ENCODE data around the gene PLCL1. TPM values are rescaled to one million over a fixed set of nuclear protein-coding genes. Genes with fewer than 3 reads are reported as not detected.

PLCL1 gene
- total RNA-seq (10 to 100 TPM; 11.6 to 14.8 TPM), polyA plus RNA-seq (10 to 100 TPM in 1 of 2 donors, 1 to 10 TPM in 1; 5.1 to 15.7 TPM)
- long read RNA-seq, donor 1, full-length matches to known transcripts = 1 of 21 reads
- long read RNA-seq, donor 1, partial matches to known transcripts = 1 of 21 reads
- long read RNA-seq, donor 1, other reads (novel, unspliced or antisense) = 19 of 21 reads
- long read RNA-seq, donor 2, full-length matches to known transcripts = 3 of 14 reads
- long read RNA-seq, donor 2, partial matches to known transcripts = 0 of 14 reads
- long read RNA-seq, donor 2, other reads (novel, unspliced or antisense) = 11 of 14 reads

- Histone ChIP-seq H3K36me3 (ENCODE audit: control insufficient read depth in 1 of 2, insufficient read depth in 2 of 2, low read length in 1 of 2) (no peaks in the 10 kb centered on the region), H3K27ac (ENCODE audit: low read depth in 1 of 2, low read length in 2 of 2) (peak within 1 kb of the TSS; percentile 1 to 37), H3K9me3 (ENCODE audit: control insufficient read depth, low read length) (no peaks in the 10 kb centered on the region), H3K4me1 (ENCODE audit: control insufficient read depth in 1 of 2, insufficient read depth in 2 of 2, low read length in 2 of 2) (peaks cover 0 to 8% of the 10 kb centered on the region in 2 donors), H3K27me3 (ENCODE audit: control insufficient read depth in 1 of 2, insufficient read depth in 2 of 2, low read length in 1 of 2) (no peaks in the 10 kb centered on the region), H3K4me3 (ENCODE audit: low read length in 2 of 2) (peak within 1 kb of the TSS; percentile 62 to 99)
- DNase-seq (peak; percentile 96 to 97), ATAC-seq (ENCODE audit: low FRiP score) (peak; percentile 94)
- intact Hi-C loops (cut with DNase I) = loop anchor here (2.0 to 10.0 kb wide), 3 partner anchors 171 to 493 kb away; no protein-coding TSS in a partner anchor
- WGBS, 2 donors = 0% methylated on average over 36 to 50 of the region's 50 CpGs
Observed at GRCh38 chr2:197804049-197804757, at the start of gene PLCL1. TSS of gene PLCL1 (plus strand) at chr2:197804593.

- intact Hi-C loops (cut with DNase I) = no loop called here
- H3K36me3 ChIP-seq (ENCODE audit: control insufficient read depth in 1 of 2, insufficient read depth in 2 of 2, low read length in 1 of 2) = no peaks in the 10 kb centered on the region
- H3K27me3 ChIP-seq (ENCODE audit: control insufficient read depth in 1 of 2, insufficient read depth in 2 of 2, low read length in 1 of 2) = no peaks in the 10 kb centered on the region
- ATAC-seq (ENCODE audit: low FRiP score) (no peak), DNase-seq (no peak)
- H3K27ac ChIP-seq (ENCODE audit: low read depth in 1 of 2, low read length in 2 of 2) = no peak overlapping the region
- WGBS, 2 donors = 65 to 74% methylated on average over 4 of the region's 4 CpGs
- peaks cover 4% of the 10 kb centered on the region for H3K9me3 ChIP-seq (ENCODE audit: control insufficient read depth, low read length)
- no peak overlapping the region for H3K4me3 ChIP-seq (ENCODE audit: low read length in 2 of 2)
- no peaks in the 10 kb centered on the region for H3K4me1 ChIP-seq (ENCODE audit: control insufficient read depth in 1 of 2, insufficient read depth in 2 of 2, low read length in 2 of 2)
Observed at GRCh38 chr2:197759013-197759412, 45.4 kb upstream of the PLCL1 start.

- no peak overlapping the region for H3K4me3 ChIP-seq (ENCODE audit: low read length in 2 of 2)
- intact Hi-C loops (cut with DNase I) = no loop called here
- 76 to 78% methylated on average over 11 of the region's 11 CpGs for WGBS, 2 donors
- no peaks in the 10 kb centered on the region for H3K4me1 ChIP-seq (ENCODE audit: control insufficient read depth in 1 of 2, insufficient read depth in 2 of 2, low read length in 2 of 2)
- ATAC-seq (ENCODE audit: low FRiP score) (no peak), DNase-seq (no peak)
- H3K9me3 ChIP-seq (ENCODE audit: control insufficient read depth, low read length) = peaks cover 4% of the 10 kb centered on the region
- no peak overlapping the region for H3K27ac ChIP-seq (ENCODE audit: low read depth in 1 of 2, low read length in 2 of 2)
- H3K27me3 ChIP-seq (ENCODE audit: control insufficient read depth in 1 of 2, insufficient read depth in 2 of 2, low read length in 1 of 2) = no peaks in the 10 kb centered on the region
- H3K36me3 ChIP-seq (ENCODE audit: control insufficient read depth in 1 of 2, insufficient read depth in 2 of 2, low read length in 1 of 2) = no peaks in the 10 kb centered on the region
Observed at GRCh38 chr2:197759625-197760292, 44.6 kb upstream of the PLCL1 start.

GRCh38 chr2:197760293-197760657, 44.1 kb upstream of the PLCL1 start:
- intact Hi-C loops (cut with DNase I) = no loop called here
- Histone ChIP-seq H3K4me1 (ENCODE audit: control insufficient read depth in 1 of 2, insufficient read depth in 2 of 2, low read length in 2 of 2) (no peaks in the 10 kb centered on the region), H3K9me3 (ENCODE audit: control insufficient read depth, low read length) (peaks cover 4% of the 10 kb centered on the region), H3K27ac (ENCODE audit: low read depth in 1 of 2, low read length in 2 of 2) (no peak overlapping the region), H3K4me3 (ENCODE audit: low read length in 2 of 2) (no peak overlapping the region), H3K36me3 (ENCODE audit: control insufficient read depth in 1 of 2, insufficient read depth in 2 of 2, low read length in 1 of 2) (no peaks in the 10 kb centered on the region), H3K27me3 (ENCODE audit: control insufficient read depth in 1 of 2, insufficient read depth in 2 of 2, low read length in 1 of 2) (no peaks in the 10 kb centered on the region)
- 88 to 95% methylated on average over 3 of the region's 3 CpGs for WGBS, 2 donors
- ATAC-seq (ENCODE audit: low FRiP score) (no peak), DNase-seq (no peak)

DNA sequence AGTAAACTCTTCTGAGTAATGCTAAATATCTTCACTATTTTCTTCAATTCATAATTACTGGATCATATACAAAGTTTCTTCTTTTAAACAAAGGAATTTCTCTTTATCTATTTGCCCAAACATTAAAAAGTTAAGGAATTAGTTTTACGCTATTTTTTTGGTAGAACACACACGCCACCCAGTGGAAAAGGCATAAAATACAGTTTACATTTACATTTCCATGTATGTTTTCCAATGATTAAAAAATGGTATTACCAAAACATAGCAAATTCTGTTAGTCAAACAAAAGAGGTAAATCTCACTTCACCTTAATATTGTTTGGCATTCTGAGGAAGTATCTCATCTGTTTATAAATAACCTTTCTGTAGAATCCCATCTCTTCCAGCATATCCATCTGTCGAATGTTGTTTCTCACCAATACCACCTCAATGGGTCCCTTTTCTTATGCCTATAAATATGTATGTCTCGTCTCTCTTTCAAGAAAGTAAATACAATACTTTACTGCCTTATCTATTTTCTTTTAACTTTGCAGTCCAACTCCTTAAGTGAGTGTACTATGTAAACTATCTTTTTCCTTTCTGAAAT, 26.5 kb upstream of the PLCL1 start:
- H3K9me3 ChIP-seq (ENCODE audit: control insufficient read depth, low read length) = no peaks in the 10 kb centered on the region
- H3K4me1 ChIP-seq (ENCODE audit: control insufficient read depth in 1 of 2, insufficient read depth in 2 of 2, low read length in 2 of 2) = no peaks in the 10 kb centered on the region
- H3K4me3 ChIP-seq (ENCODE audit: low read length in 2 of 2) = no peak overlapping the region
- intact Hi-C loops (cut with DNase I) = loop anchor here (2.0 to 10.0 kb wide), 3 partner anchors 69 to 353 kb away; partner anchors contain the start of gene MOB4 (in 1 of the 2)
- WGBS, 2 donors = 18 to 20% methylated on average over 4 of the region's 4 CpGs
- ATAC-seq (ENCODE audit: low FRiP score) (no peak), DNase-seq (no peak)
- no peaks in the 10 kb centered on the region for H3K36me3 ChIP-seq (ENCODE audit: control insufficient read depth in 1 of 2, insufficient read depth in 2 of 2, low read length in 1 of 2)
- H3K27me3 ChIP-seq (ENCODE audit: control insufficient read depth in 1 of 2, insufficient read depth in 2 of 2, low read length in 1 of 2) = no peaks in the 10 kb centered on the region
- no peak overlapping the region for H3K27ac ChIP-seq (ENCODE audit: low read depth in 1 of 2, low read length in 2 of 2)

GRCh38 chr2:197779261-197779660, 25.1 kb upstream of the PLCL1 start:
- Histone ChIP-seq H3K9me3 (ENCODE audit: control insufficient read depth, low read length) (no peaks in the 10 kb centered on the region), H3K27me3 (ENCODE audit: control insufficient read depth in 1 of 2, insufficient read depth in 2 of 2, low read length in 1 of 2) (no peaks in the 10 kb centered on the region), H3K27ac (ENCODE audit: low read depth in 1 of 2, low read length in 2 of 2) (no peak overlapping the region), H3K36me3 (ENCODE audit: control insufficient read depth in 1 of 2, insufficient read depth in 2 of 2, low read length in 1 of 2) (no peaks in the 10 kb centered on the region), H3K4me1 (ENCODE audit: control insufficient read depth in 1 of 2, insufficient read depth in 2 of 2, low read length in 2 of 2) (no peaks in the 10 kb centered on the region), H3K4me3 (ENCODE audit: low read length in 2 of 2) (no peak overlapping the region)
- DNase-seq = no peak
- intact Hi-C loops (cut with DNase I) = loop anchor here (10.0 kb wide), 2 partner anchors 264 to 354 kb away; partner anchors contain the start of gene MOB4 (in 1 of the 2)
- no peak for ATAC-seq (ENCODE audit: low FRiP score)

DNA sequence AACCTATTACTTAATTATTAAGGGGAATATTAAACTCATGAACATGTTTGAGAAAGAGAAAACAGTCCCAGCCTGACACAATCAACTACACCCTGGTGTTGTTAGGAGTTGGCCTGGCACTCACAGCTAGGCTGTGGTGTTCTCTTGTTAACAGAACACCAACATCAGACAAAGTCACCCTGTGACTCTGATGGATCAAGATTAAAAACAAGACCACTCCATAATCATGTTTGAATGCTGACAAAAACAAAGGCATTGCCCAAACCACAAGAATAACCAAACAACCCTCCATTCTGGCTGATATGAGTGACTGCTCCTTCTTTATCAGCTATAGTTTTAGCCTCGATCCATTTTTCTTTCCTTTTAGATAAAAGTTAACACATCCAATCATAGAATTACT, 22.3 kb upstream of the PLCL1 start:
- WGBS, 2 donors = 25 to 34% methylated on average over 1 of the region's 1 CpG
- DNase-seq (no peak), ATAC-seq (ENCODE audit: low FRiP score) (no peak)
- no peaks in the 10 kb centered on the region for H3K9me3 ChIP-seq (ENCODE audit: control insufficient read depth, low read length)
- intact Hi-C loops (cut with DNase I) = no loop called here
- H3K36me3 ChIP-seq (ENCODE audit: control insufficient read depth in 1 of 2, insufficient read depth in 2 of 2, low read length in 1 of 2) = no peaks in the 10 kb centered on the region
- no peaks in the 10 kb centered on the region for H3K27me3 ChIP-seq (ENCODE audit: control insufficient read depth in 1 of 2, insufficient read depth in 2 of 2, low read length in 1 of 2)
- no peak overlapping the region for H3K4me3 ChIP-seq (ENCODE audit: low read length in 2 of 2)
- no peak overlapping the region for H3K27ac ChIP-seq (ENCODE audit: low read depth in 1 of 2, low read length in 2 of 2)
- no peaks in the 10 kb centered on the region for H3K4me1 ChIP-seq (ENCODE audit: control insufficient read depth in 1 of 2, insufficient read depth in 2 of 2, low read length in 2 of 2)

- ATAC-seq (ENCODE audit: low FRiP score) = no peak
- H3K27ac ChIP-seq (ENCODE audit: low read depth in 1 of 2, low read length in 2 of 2) = no peak within 1 kb of the TSS
- intact Hi-C loops (cut with DNase I) = no loop called here
- peak within 1 kb of the TSS; percentile 31 to 40 for H3K4me3 ChIP-seq (ENCODE audit: low read length in 2 of 2)
- no peaks in the 10 kb centered on the region for H3K9me3 ChIP-seq (ENCODE audit: control insufficient read depth, low read length)
- DNase-seq = peak in 1 of 2 donors; percentile 74
- no peaks in the 10 kb centered on the region for H3K36me3 ChIP-seq (ENCODE audit: control insufficient read depth in 1 of 2, insufficient read depth in 2 of 2, low read length in 1 of 2)
- no peaks in the 10 kb centered on the region for H3K4me1 ChIP-seq (ENCODE audit: control insufficient read depth in 1 of 2, insufficient read depth in 2 of 2, low read length in 2 of 2)
- WGBS, 2 donors = 82 to 91% methylated on average over 76 to 80 of the region's 80 CpGs
- H3K27me3 ChIP-seq (ENCODE audit: control insufficient read depth in 1 of 2, insufficient read depth in 2 of 2, low read length in 1 of 2) = no peaks in the 10 kb centered on the region
Observed at GRCh38 chr2:197784956-197785941, 19.1 kb upstream of the PLCL1 start, which contains the start of gene BOLL. TSS of gene BOLL (minus strand) at chr2:197785319. CDS start at chr2:197781850, 3,469 bp downstream.
